SK-N-DZ (cell line): ENCODE measurements around the gene KLK13.

Experiments used
- DNase-seq: peaks from one replicate; pipeline ENCODE4 v3.0.0-alpha.2; 2015; ENCODE audit warnings: low spot score

The KLK13 gene

GRCh38 chr19:51063664-51064063 is 1.2 kb downstream of the KLK13 start:
- DNase-seq, result no peak

DNA sequence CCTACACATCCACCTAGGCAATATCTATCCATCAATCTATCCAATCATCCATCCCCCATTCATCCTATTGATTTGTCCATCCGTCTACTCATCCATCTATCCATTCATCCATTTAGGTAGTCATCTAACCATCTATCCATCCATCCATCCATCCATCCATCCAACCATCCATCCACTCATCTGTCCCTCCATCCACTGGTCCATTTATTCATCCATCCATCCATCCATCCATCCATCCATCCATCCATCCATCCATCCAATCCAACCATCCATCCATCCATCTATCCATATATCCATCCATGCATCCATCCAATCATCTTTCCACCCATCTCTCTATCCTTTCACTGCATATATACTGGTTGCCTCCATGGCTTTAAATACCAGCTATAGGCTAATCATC is 3.9 kb downstream of the KLK13 start:
- no peak for DNase-seq

GRCh38 chr19:51060336-51060735 is 4.6 kb downstream of the KLK13 start:
- DNase-seq, result no peak

GRCh38 chr19:51059715-51060114 is 5.2 kb downstream of the KLK13 start:
- DNase-seq, result no peak

GRCh38 chr19:51055866-51056265 is 9.0 kb downstream of the KLK13 start:
- no peak for DNase-seq

GRCh38 chr19:51047031-51047335 is 17.9 kb downstream of the KLK13 start:
- DNase-seq, result no peak

DNA sequence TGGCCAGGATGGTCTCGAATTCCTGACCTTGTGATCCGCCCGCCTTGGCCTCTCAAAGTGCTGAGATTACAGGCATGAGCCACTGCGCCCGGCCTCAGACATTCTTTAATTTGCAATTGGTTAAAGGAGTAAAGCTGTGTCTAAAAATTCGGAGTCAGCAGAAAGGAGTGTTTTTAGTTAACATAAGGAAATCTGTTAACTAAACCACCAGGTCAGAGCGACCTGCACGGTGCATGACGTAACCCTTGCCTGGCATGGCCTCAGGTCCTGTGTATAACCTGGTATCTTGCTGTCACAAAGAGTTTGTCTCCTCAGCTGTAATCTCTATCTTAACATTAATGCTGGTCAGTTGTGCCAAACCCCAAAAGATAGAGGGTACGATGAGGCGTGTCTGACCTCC is 20.6 kb downstream of the KLK13 start:
- no peak for DNase-seq

DNA sequence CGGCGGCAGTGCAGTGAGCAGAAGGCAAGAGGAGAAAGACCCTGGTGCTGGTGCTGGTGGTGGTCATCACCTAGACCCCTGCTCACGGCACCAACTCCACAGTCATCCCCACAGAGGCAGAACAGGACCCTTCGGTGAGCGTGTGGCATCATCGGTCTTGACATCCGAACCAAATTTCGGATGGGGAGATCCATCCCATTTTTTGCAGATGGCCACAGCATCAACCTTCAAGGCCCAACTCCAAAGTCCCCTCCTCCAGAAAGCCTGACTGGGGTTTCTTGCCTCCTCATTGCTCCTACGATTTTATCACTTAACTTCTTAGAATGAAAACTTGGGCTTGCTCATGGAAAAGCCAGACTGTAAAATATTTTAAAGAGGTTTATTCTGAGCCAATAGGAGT is 21.4 kb downstream of the KLK13 start:
- DNase-seq, result no peak

- no peak for DNase-seq
These were observed 24.7 kb downstream of the KLK13 start for GRCh38 chr19:51040151-51040550.

GRCh38 chr19:51036519-51036918 is 28.4 kb downstream of the KLK13 start:
- no peak for DNase-seq

GRCh38 chr19:51034704-51035103 is 30.2 kb downstream of the KLK13 start, which contains the start of gene KLK12:
TSS of gene KLK12 (minus strand) at chr19:51035002. CDS start at chr19:51034621, 381 bp downstream.
- DNase-seq, result no peak

GRCh38 chr19:51031880-51032225 is 33.0 kb downstream of the KLK13 start:
- no peak for DNase-seq

DNA sequence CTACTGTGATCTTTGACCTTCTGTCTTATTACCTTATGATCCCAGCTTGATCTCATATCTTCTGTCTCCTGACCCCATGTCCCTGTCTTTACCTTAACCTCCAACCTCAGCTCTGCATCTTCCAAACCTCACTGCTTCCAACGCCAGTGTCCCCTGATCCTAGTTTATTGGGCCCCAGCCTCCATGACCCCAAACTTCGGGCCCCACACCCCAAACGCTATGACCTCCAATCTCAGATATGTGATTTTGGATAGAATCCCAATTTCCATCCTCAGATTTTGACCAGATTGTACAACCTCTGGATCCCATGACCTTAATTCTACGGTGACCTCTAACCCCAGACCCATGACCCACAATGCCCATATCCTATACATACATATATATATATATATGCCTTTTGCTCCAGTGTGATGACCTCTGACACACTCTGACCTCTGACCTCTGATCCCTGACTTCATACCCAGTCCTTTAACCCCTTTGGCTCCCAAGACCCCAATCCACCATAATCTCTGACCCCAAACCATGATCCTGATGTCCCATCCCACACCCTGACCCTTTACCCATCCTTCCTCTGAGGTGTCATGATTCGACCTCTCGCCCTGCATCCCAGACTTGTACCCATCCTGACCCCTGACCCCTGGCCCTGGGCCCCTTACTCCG is 33.5 kb downstream of the KLK13 start:
- no peak for DNase-seq

- DNase-seq, result no peak
These were observed 34.3 kb downstream of the KLK13 start for GRCh38 chr19:51030631-51031030.

GRCh38 chr19:51029718-51030117 is 35.2 kb downstream of the KLK13 start:
- no peak for DNase-seq

DNA sequence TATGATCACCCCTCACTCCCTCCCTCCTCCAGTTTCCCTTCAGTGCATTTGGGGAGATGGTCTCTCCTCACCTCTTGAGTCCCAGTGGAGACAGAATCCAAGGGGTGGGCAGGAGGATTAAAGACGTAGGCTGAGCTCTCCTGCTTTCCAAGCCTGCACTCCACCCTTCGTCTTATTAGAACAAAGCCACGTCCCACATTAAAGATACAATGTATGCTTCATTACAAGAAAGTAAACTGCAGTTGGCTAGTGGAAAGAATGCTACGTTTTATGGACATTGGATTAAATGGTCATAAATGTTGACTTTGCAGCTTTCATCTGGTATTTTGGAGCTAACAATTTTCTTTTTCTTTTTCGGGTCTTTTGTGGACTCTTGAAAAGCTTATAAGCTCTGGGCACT is 37.0 kb downstream of the KLK13 start:
- no peak for DNase-seq

- DNase-seq, result no peak
These were observed 37.6 kb downstream of the KLK13 start for GRCh38 chr19:51027126-51027806.

- DNase-seq, result no peak
These were observed 38.4 kb downstream of the KLK13 start, which contains the start of gene KLK11 for GRCh38 chr19:51026554-51026831. TSS of gene KLK11 (minus strand) at chr19:51026616. CDS start at chr19:51025631, 985 bp downstream.

DNA sequence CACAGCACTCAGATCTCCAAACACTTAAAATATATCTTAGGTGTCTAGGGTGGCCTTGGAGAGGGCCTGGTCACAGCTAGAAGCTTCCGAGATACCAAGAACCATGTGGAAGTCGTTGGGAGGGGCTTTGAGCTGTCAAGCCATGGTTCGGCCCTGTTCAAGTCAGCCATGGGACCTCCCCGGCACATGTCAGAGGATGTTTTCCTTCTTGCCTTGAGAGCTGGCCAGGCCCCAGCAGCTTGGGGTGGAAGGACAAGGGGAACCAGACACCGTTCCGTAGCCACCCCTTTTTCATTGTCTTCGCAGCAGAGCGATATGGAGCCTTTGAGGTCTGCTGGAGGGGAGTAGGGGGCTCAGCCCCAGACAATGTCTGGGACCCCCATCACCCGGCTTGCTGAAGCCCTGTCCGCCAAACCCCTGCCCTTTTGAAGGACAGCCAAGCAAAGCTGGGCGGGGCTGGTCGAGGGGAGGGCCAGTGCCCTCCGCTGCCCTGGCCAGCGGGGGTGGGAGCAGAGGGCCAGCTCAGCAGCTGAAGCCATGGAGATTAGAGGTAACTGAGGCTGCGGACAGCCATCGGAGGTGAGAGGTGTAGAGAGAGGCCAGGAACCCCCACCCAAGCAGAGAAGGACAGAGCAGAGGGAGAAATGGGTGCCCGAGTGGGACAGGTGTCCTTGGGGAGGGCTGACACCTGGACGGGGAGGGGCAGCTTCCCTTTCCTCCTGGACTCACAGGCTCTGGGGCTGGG is 38.9 kb downstream of the KLK13 start:
- DNase-seq, result no peak

- no peak for DNase-seq
These were observed 39.5 kb downstream of the KLK13 start for GRCh38 chr19:51025401-51025800.

DNA sequence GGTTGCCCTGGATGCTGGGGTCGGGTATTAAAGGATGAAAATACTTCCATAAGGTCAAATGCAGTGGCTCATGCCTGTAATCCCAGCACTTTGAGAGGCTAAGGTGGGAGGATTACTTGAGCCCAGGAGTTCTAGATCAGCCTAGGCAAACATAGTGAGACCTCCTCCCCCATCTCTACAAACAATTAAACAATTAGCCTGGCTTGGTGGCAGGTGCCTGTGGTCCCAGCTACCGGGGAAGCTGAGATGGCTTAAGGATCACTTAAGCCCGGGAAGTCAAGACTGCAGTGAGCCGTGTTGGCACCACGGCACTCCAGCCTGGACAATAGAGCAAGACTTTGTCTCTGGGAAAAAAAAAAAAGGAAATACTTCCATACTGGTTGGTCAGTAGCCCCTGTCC is 40.0 kb downstream of the KLK13 start:
- DNase-seq, result no peak

GRCh38 chr19:51023946-51024345 is 40.9 kb downstream of the KLK13 start:
- DNase-seq, result no peak

GRCh38 chr19:51022526-51022925 is 42.4 kb downstream of the KLK13 start:
- no peak for DNase-seq
